ENCODE results near the gene PCBP3.

The PCBP3 gene

DNA sequence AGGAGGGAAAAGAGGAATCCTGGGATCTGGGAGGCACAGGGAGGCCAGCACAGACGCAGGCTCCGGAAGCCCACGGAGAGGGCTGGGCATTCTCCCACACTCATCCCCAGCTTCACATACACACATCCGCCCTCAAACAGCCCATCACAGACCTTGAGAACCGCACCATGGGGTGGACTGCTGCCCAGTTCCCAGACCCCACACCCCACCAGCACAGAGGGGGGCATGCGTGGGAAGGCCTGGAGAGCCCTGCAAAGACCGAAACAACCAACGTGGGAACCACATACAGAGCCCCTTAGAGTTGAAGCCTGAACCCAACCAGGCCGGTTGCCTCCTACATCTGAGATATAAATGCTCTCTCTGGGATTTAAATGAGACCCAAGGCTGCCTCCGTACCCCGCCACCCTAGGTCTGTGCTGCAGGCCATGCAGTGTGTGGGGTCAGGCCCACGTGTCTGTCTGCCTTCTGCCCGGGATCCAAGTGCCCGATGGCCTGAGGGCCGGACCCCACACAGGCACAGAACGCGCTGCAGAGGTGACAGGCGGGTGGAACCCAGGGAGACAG is 211.8 kb downstream of the PCBP3 start:
- no peaks in the 10 kb centered on the region for H3K9me3 ChIP-seq (ENCODE audit: insufficient read depth, low read length)
- TF ChIP-seq SUZ12 (IDR thresholded peaks at IDR 0.05; ENCODE audit: extremely low read depth, insufficient read depth, insufficient read length) (no peak), ZNF274 (IDR thresholded peaks at IDR 0.05; ENCODE audit: low read depth, low read length) (no peak), YY1 (IDR thresholded peaks at IDR 0.05; ENCODE audit: insufficient read depth, insufficient read length) (no peak)
- H3K27me3 ChIP-seq (ENCODE audit: insufficient read depth, insufficient read length) = no peaks in the 10 kb centered on the region
- peaks cover 15% of the 10 kb centered on the region for H3K4me1 ChIP-seq (ENCODE audit: insufficient read depth, insufficient read length)
- DNase-seq (ENCODE audit: low read depth, low spot score) = no peak
- no peaks in the 10 kb centered on the region for H3K36me3 ChIP-seq (ENCODE audit: insufficient read depth, insufficient read length, low read length)
- H3K9ac ChIP-seq (ENCODE audit: insufficient read length, low read depth) = peak overlapping the region; percentile 6
- no peak overlapping the region for H3K4me3 ChIP-seq (ENCODE audit: insufficient read length, low read depth)

DNA sequence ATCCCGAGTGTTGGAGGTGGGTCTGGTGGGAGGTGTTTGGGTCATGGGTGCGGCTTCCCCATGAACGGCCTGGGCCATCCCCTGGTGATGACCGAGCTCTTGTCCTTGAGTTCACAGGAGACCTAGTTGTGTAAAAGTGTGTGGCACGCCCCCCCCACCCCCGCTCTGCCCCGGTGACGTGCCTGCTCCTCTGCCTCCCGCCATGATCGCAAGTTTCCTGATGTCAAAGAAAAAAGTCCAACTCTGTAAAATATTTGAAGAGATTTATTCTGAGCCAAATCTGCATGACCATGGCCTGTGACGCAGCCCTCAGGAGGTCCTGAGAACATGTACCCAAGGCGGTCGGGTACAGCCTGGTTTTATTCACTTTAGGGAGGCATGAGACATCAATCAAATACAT is 212.9 kb downstream of the PCBP3 start:
- H3K9ac ChIP-seq (ENCODE audit: insufficient read length, low read depth) = no peak overlapping the region
- no peak overlapping the region for H3K4me3 ChIP-seq (ENCODE audit: insufficient read length, low read depth)
- no peak for TF ChIP-seq SUZ12 (IDR thresholded peaks at IDR 0.05; ENCODE audit: extremely low read depth, insufficient read depth, insufficient read length)
- H3K36me3 ChIP-seq (ENCODE audit: insufficient read depth, insufficient read length, low read length) = no peaks in the 10 kb centered on the region
- no peaks in the 10 kb centered on the region for H3K9me3 ChIP-seq (ENCODE audit: insufficient read depth, low read length)
- no peaks in the 10 kb centered on the region for H3K27me3 ChIP-seq (ENCODE audit: insufficient read depth, insufficient read length)
- H3K4me1 ChIP-seq (ENCODE audit: insufficient read depth, insufficient read length) = peaks cover 19% of the 10 kb centered on the region
- DNase-seq (ENCODE audit: low read depth, low spot score) = no peak

DNA sequence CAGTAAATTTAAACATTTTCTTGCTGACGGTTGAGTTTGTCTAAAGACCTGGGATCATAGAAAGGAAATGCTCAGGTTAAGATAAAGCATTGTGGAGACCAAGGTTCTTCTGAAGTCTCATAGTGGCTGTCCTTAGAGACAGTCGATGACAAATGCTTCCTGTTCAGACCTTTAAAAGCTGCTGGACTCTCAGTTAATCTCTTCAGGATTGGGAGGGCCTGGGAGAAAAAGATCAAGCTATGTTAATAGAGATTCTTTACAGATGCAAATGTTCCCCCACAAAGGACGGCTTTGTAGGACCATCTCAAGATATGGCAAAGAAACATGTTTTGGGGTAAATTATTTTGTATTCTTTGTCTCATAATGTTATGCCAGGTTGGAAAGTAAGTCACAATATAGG is 213.4 kb downstream of the PCBP3 start:
- Histone ChIP-seq H3K9me3 (ENCODE audit: insufficient read depth, low read length) (no peaks in the 10 kb centered on the region), H3K36me3 (ENCODE audit: insufficient read depth, insufficient read length, low read length) (no peaks in the 10 kb centered on the region), H3K27me3 (ENCODE audit: insufficient read depth, insufficient read length) (no peaks in the 10 kb centered on the region), H3K9ac (ENCODE audit: insufficient read length, low read depth) (no peak overlapping the region), H3K4me1 (ENCODE audit: insufficient read depth, insufficient read length) (peaks cover 19% of the 10 kb centered on the region), H3K4me3 (ENCODE audit: insufficient read length, low read depth) (no peak overlapping the region)
- no peak for TF ChIP-seq SUZ12 (IDR thresholded peaks at IDR 0.05; ENCODE audit: extremely low read depth, insufficient read depth, insufficient read length)
- no peak for TF ChIP-seq ZNF274 (IDR thresholded peaks at IDR 0.05; ENCODE audit: low read depth, low read length)
- TF ChIP-seq YY1 (IDR thresholded peaks at IDR 0.05; ENCODE audit: insufficient read depth, insufficient read length) = no peak
- peak; percentile 57 for DNase-seq (ENCODE audit: low read depth, low spot score)

DNA sequence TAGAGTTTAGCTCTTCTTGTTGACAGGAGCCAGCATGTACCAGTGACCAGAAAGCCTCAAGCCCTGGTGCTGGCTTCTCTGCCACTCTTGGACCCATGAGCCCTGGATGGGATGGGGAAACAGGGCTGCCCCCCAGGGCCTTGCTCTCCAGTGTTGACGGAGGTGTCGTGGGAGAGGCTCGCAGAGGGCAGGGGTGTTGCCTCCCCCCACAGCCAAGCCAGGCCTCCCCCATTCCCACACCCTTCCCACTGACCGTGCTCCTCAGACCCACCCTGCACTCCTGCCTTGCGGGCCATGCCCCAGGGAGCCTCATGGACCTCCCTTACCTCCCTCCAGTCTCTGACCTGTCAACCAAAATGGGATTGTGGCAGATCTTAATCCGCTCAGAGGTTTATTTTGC is 214.2 kb downstream of the PCBP3 start:
- Histone ChIP-seq H3K4me1 (ENCODE audit: insufficient read depth, insufficient read length) (peaks cover 20% of the 10 kb centered on the region), H3K9me3 (ENCODE audit: insufficient read depth, low read length) (no peaks in the 10 kb centered on the region), H3K9ac (ENCODE audit: insufficient read length, low read depth) (no peak overlapping the region), H3K4me3 (ENCODE audit: insufficient read length, low read depth) (no peak overlapping the region), H3K36me3 (ENCODE audit: insufficient read depth, insufficient read length, low read length) (no peaks in the 10 kb centered on the region), H3K27me3 (ENCODE audit: insufficient read depth, insufficient read length) (no peaks in the 10 kb centered on the region)
- TF ChIP-seq ZNF274 (IDR thresholded peaks at IDR 0.05; ENCODE audit: low read depth, low read length) (no peak), SUZ12 (IDR thresholded peaks at IDR 0.05; ENCODE audit: extremely low read depth, insufficient read depth, insufficient read length) (no peak), YY1 (IDR thresholded peaks at IDR 0.05; ENCODE audit: insufficient read depth, insufficient read length) (no peak)
- no peak for DNase-seq (ENCODE audit: low read depth, low spot score)

DNA sequence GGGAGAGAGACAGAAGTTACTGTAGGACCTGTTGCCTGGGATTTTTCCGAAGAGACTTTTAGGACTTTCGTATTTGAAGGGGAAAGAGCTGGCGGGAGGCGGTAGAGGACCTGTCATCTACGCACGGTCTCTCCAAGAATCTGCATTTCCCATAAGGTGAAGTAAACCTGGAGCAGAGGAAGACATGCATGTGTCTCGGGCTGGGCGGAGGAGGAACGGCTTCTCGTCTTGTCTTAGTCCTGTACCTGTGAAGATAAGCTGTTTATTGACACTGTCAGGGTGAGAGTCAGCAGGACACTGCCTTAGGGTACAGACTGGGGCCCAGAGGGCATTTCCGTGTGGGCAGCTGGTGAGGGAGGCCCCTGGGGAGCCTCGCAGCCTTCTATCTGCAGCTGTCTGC is 214.7 kb downstream of the PCBP3 start:
- DNase-seq (ENCODE audit: low read depth, low spot score) = no peak
- Histone ChIP-seq H3K4me1 (ENCODE audit: insufficient read depth, insufficient read length) (peaks cover 24% of the 10 kb centered on the region), H3K36me3 (ENCODE audit: insufficient read depth, insufficient read length, low read length) (no peaks in the 10 kb centered on the region), H3K4me3 (ENCODE audit: insufficient read length, low read depth) (no peak overlapping the region), H3K9ac (ENCODE audit: insufficient read length, low read depth) (no peak overlapping the region), H3K9me3 (ENCODE audit: insufficient read depth, low read length) (no peaks in the 10 kb centered on the region), H3K27me3 (ENCODE audit: insufficient read depth, insufficient read length) (no peaks in the 10 kb centered on the region)
- TF ChIP-seq SUZ12 (IDR thresholded peaks at IDR 0.05; ENCODE audit: extremely low read depth, insufficient read depth, insufficient read length) (no peak), YY1 (IDR thresholded peaks at IDR 0.05; ENCODE audit: insufficient read depth, insufficient read length) (no peak), ZNF274 (IDR thresholded peaks at IDR 0.05; ENCODE audit: low read depth, low read length) (no peak)

DNA sequence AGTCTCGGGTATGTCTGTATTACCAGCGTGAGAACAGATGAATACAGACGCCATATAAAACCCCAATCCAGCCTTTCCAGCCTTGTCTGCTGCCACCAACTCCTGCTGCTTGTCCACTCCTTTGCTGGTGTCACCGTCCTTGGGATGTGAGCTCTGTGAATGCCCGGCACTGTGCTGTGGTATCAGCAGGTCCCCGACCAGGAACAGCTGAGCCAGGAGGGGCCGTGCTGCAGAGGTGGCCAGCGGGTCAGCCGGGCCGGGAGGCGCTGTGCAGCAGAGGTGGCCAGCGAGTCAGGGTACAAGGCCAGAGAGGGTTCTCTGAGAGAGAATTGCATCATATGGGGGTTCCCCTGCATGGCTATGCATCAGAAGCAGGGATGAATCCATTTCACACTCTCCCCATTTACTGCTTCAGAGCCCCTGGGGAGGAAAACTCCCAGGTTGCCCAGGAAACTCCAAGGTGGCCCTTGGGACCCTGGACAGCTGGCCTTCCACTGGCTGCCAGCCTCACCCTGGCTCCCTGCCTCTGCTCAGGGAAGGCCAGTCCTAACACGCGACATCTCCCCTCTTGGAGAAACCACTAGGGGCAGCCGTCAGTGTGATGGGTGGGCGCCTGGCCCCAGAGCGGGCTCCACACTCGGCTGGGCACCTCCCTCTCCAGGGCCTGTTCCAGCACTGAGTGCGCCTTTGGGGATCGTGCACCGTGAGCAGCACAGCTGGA is 215.7 kb downstream of the PCBP3 start:
- Histone ChIP-seq H3K27me3 (ENCODE audit: insufficient read depth, insufficient read length) (no peaks in the 10 kb centered on the region), H3K9me3 (ENCODE audit: insufficient read depth, low read length) (no peaks in the 10 kb centered on the region), H3K4me1 (ENCODE audit: insufficient read depth, insufficient read length) (peaks cover 24% of the 10 kb centered on the region), H3K9ac (ENCODE audit: insufficient read length, low read depth) (no peak overlapping the region), H3K4me3 (ENCODE audit: insufficient read length, low read depth) (no peak overlapping the region), H3K36me3 (ENCODE audit: insufficient read depth, insufficient read length, low read length) (no peaks in the 10 kb centered on the region)
- TF ChIP-seq YY1 (IDR thresholded peaks at IDR 0.05; ENCODE audit: insufficient read depth, insufficient read length) (no peak), ZNF274 (IDR thresholded peaks at IDR 0.05; ENCODE audit: low read depth, low read length) (no peak), SUZ12 (IDR thresholded peaks at IDR 0.05; ENCODE audit: extremely low read depth, insufficient read depth, insufficient read length) (no peak)
- no peak for DNase-seq (ENCODE audit: low read depth, low spot score)

DNA sequence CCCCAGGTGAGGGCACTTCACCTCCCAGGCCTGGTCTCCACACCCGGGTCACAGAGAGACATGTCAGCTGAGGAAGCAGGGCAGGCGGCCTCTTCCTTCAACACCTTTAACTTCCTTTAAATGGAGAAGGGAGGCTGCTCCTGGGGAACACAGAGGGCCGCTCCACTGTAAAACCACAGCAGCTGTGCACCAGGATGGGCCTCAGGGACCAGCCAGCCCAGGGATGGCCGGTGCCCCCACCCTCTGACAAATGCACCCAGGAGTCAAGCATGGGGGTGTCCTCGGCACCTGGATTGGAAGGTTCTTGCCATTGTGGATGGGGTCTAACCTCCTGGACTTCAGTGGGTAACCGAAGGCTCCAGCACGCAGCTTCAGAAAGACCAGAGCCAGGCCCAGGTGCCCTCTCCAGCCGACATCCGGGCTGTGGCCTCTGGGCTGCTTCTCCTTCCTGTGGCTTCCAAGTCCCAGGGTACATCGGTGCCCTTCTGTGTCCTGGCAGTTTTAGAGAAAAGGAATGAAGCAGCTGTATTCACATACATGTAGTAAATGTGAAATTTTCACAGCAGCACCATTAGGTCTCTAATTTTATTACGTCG is 216.3 kb downstream of the PCBP3 start:
- DNase-seq (ENCODE audit: low read depth, low spot score) = no peak

More for the DNA sequence above, 216.3 kb downstream of the PCBP3 start:
- peaks cover 23% of the 10 kb centered on the region for H3K4me1 ChIP-seq (ENCODE audit: insufficient read depth, insufficient read length)
- H3K4me3 ChIP-seq (ENCODE audit: insufficient read length, low read depth) = no peak overlapping the region
- no peaks in the 10 kb centered on the region for H3K36me3 ChIP-seq (ENCODE audit: insufficient read depth, insufficient read length, low read length)
- no peaks in the 10 kb centered on the region for H3K9me3 ChIP-seq (ENCODE audit: insufficient read depth, low read length)
- H3K27me3 ChIP-seq (ENCODE audit: insufficient read depth, insufficient read length) = no peaks in the 10 kb centered on the region
- no peak overlapping the region for H3K9ac ChIP-seq (ENCODE audit: insufficient read length, low read depth)
- TF ChIP-seq SUZ12 (IDR thresholded peaks at IDR 0.05; ENCODE audit: extremely low read depth, insufficient read depth, insufficient read length) (no peak), ZNF274 (IDR thresholded peaks at IDR 0.05; ENCODE audit: low read depth, low read length) (no peak), YY1 (IDR thresholded peaks at IDR 0.05; ENCODE audit: insufficient read depth, insufficient read length) (no peak)
